Caco-2 (cell line): ENCODE results near the gene MYBBP1A. TPM values are rescaled to one million over a fixed set of nuclear protein-coding genes. Genes with fewer than 3 reads are reported as not detected.

Experiments
- BruUV-seq: library from RNA; stranded (reverse); fragments of 400-500 nt; replicated peaks from 2 replicates; lab custom pipeline; 2021; lab: Mats Ljungman, UMichigan
- CTCF ChIA-PET: fragments of 300-600 bp; sonication (Branson Sonifier 250); formaldehyde crosslinking; loops from one replicate; lab custom pipeline; 2022; ENCODE audit warnings: antibody characterized with exemption; lab: Charles Lee
- POLR2A ChIA-PET: fragments of 300-600 bp; sonication (Branson Sonifier 250); formaldehyde crosslinking; loops from one replicate; lab custom pipeline; 2022; ENCODE audit warnings: antibody characterized with exemption; lab: Charles Lee
- DNase-seq, 2 experiments: peaks; one replicate each; pipeline versions ENCODE4 v3.0.0 to v3.0.0-alpha.2; 2020 to 2022
- H3K27me3 ChIP-seq: replicated peaks from 2 replicates; pipeline ENCODE4 v1.6.0; 2011; ENCODE audit warnings: low read length; ENCODE audit not compliant: control insufficient read depth, insufficient read depth
- H3K36me3 ChIP-seq: 2 replicates; pipeline ENCODE4 v1.5.1; 2011; ENCODE audit warnings: low read length; ENCODE audit not compliant: control insufficient read depth, insufficient read depth
- H3K4me1 ChIP-seq: fragments of 250-450 bp; sonication (Bioruptor Pico); 2 replicates; pipeline ENCODE4 v1.5.1; 2020; ENCODE audit warnings: mild to moderate bottlenecking
- H3K4me3 ChIP-seq: 2 replicates; pipeline ENCODE4 v1.5.1; 2011; ENCODE audit warnings: low read depth, mild to moderate bottlenecking, control low read depth, low read length
- H3K9me3 ChIP-seq: fragments of 250-450 bp; sonication (Bioruptor Pico); 2 replicates; pipeline ENCODE4 v1.5.1; 2020; ENCODE audit warnings: mild to moderate bottlenecking, moderate library complexity
- H3K27ac Mint-ChIP-seq: one replicate; pipeline ENCODE4 v1.8.0; 2022; ENCODE audit warnings: mixed read lengths; ENCODE audit not compliant: unreplicated experiment
- H3K27me3 Mint-ChIP-seq: one replicate; pipeline ENCODE4 v1.8.0; 2022; ENCODE audit warnings: mixed read lengths; ENCODE audit not compliant: insufficient read depth, unreplicated experiment
- H3K36me3 Mint-ChIP-seq: one replicate; pipeline ENCODE4 v1.8.0; 2022; ENCODE audit warnings: mild to moderate bottlenecking, mixed read lengths; ENCODE audit not compliant: insufficient read depth, unreplicated experiment
- H3K4me1 Mint-ChIP-seq: one replicate; pipeline ENCODE4 v1.8.0; 2022; ENCODE audit warnings: low read depth, mixed read lengths; ENCODE audit not compliant: unreplicated experiment
- H3K4me3 Mint-ChIP-seq: one replicate; pipeline ENCODE4 v1.8.0; 2022; ENCODE audit warnings: mild to moderate bottlenecking, moderate library complexity, mixed read lengths; ENCODE audit not compliant: unreplicated experiment
- H3K9me3 Mint-ChIP-seq: one replicate; pipeline ENCODE4 v1.8.0; 2022; ENCODE audit warnings: mixed read lengths; ENCODE audit not compliant: unreplicated experiment
- intact Hi-C: fragments of 100-400 bp; cut with micrococcal nuclease; formaldehyde crosslinking; loops from one replicate; pipeline ENCODE4 v1.10.0; 2022; ENCODE audit not compliant: unreplicated experiment
- total RNA-seq: library from RNA; stranded (reverse); gene quantifications from 2 replicates; pipeline ENCODE4 v1.2.3, GENCODE V29; 2022
- TF ChIP-seq, protein P1 (sequence below), 2 experiments: fragments of 200-600 bp in 1 of 2; IDR thresholded peaks; 1 replicate in 1 of 2; 2 replicates in 1 of 2; pipeline versions ENCODE4 v1.5.1 to v1.8.0; 2011 to 2022; ENCODE audit warnings: antibody characterized with exemption in 1 of 2, control low read depth in 1 of 2, inconsistent platforms in 1 of 2, low read depth in 1 of 2, low read length in 1 of 2, mild to moderate bottlenecking in 1 of 2, moderate library complexity in 1 of 2; ENCODE audit not compliant: insufficient read depth in 1 of 2, severe bottlenecking in 1 of 2, unreplicated experiment in 1 of 2

The MYBBP1A gene
- total RNA-seq, 1 experiment from 2014 or later, result 44.5 TPM

DNA sequence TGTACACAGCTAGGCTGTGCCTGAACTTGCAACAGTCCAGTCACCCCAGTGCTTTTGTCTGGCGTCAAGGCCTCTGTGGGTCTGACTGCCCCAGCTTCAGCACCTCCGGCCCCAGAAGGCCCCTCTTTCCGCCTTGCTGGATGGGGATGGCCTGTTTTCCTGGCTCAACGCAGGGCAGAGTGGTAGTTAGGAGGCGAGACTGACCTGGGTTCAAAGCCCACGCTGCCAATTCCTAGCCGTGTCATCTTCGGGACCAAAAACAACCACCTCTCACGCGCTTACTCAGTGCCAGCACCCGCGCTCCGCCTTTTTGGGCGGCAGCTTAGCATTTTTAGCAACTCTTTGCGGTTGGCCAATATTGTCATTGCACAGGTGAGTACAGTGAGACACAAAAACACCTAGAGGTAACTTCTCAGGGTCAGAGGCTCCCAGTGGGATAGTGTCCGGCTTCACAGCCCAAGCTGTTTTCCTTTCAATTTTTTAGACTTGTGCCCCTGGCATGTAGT, 4.6 kb downstream of the MYBBP1A start:
- no TSS peak for BruUV-seq
- no peak overlapping the region for H3K27ac Mint-ChIP-seq
- CTCF ChIA-PET, result no interaction called here
- H3K4me1 Mint-ChIP-seq, result peaks cover under 1% of the 10 kb centered on the region
- TF ChIP-seq, protein P1, sequence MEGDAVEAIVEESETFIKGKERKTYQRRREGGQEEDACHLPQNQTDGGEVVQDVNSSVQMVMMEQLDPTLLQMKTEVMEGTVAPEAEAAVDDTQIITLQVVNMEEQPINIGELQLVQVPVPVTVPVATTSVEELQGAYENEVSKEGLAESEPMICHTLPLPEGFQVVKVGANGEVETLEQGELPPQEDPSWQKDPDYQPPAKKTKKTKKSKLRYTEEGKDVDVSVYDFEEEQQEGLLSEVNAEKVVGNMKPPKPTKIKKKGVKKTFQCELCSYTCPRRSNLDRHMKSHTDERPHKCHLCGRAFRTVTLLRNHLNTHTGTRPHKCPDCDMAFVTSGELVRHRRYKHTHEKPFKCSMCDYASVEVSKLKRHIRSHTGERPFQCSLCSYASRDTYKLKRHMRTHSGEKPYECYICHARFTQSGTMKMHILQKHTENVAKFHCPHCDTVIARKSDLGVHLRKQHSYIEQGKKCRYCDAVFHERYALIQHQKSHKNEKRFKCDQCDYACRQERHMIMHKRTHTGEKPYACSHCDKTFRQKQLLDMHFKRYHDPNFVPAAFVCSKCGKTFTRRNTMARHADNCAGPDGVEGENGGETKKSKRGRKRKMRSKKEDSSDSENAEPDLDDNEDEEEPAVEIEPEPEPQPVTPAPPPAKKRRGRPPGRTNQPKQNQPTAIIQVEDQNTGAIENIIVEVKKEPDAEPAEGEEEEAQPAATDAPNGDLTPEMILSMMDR (IDR thresholded peaks at IDR 0.05; ENCODE audit: insufficient read depth in 1 of 2, low read depth in 1 of 2, low read length in 1 of 2, severe bottlenecking in 1 of 2, unreplicated experiment in 1 of 2), result no peak
- H3K4me1 ChIP-seq, result no peaks in the 10 kb centered on the region
- H3K27me3 Mint-ChIP-seq, result no peaks in the 10 kb centered on the region
- no peak overlapping the region for H3K4me3 ChIP-seq
- POLR2A ChIA-PET, result interaction anchor here (0.6 kb wide), 1 partner anchor 571 kb away, joined by 4 read pairs; no protein-coding TSS in a partner anchor
- intact Hi-C loops, result no loop called here
- H3K27me3 ChIP-seq, result no peaks in the 10 kb centered on the region
- no peaks in the 10 kb centered on the region for H3K36me3 ChIP-seq
- no peaks in the 10 kb centered on the region for H3K9me3 Mint-ChIP-seq
- no peak overlapping the region for H3K4me3 Mint-ChIP-seq
- DNase-seq, result no peak
- H3K9me3 ChIP-seq, result no peaks in the 10 kb centered on the region
- H3K36me3 Mint-ChIP-seq, result peaks cover 29% of the 10 kb centered on the region

DNA sequence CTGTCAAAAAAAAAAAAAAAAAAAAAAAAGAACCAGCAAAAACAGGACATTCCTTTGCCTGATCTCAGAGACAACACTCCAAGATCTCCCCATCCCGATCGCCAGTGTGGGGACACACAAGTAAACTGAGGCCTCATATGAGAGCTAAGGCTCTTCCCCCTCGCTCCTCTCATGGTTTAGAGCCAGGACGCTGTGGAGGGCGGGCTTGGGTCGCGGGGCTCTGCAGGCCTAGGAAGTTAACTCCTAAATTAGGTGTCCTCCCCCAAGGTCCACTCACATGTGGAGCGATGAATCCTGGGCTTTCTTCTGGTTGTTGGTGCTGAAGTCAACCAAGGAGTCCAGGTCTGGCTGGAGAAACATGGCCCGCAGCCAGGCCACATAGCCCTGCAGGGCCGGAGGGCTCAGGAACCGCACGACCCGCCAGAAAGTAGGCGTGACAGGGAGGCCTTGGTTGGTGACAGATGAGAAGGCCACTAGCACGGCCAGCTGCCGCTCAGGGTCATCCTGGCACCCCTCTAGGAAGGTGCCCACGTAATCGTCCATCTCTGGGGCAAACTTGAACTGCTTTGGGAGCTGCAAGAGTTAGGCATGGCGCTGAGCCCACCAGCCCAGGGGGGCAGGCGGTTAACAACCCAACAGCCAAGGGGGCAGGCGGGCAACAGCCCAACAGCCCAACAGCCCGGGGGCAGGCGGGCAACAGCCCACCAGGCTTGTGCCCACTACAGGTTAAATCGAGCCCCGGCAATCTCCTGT, 5.2 kb downstream of the MYBBP1A start:
- DNase-seq, result no peak
- Mint-ChIP-seq H3K9me3 (no peaks in the 10 kb centered on the region), H3K4me1 (no peaks in the 10 kb centered on the region), H3K36me3 (peaks cover 32% of the 10 kb centered on the region), H3K27me3 (no peaks in the 10 kb centered on the region), H3K27ac (no peak overlapping the region), H3K4me3 (no peak overlapping the region)
- Histone ChIP-seq H3K27me3 (no peaks in the 10 kb centered on the region), H3K4me1 (no peaks in the 10 kb centered on the region), H3K4me3 (no peak overlapping the region), H3K36me3 (no peaks in the 10 kb centered on the region), H3K9me3 (no peaks in the 10 kb centered on the region)
- POLR2A ChIA-PET, result interaction anchor here (0.6 kb wide), 1 partner anchor 570 kb away, joined by 4 read pairs; no protein-coding TSS in a partner anchor
- TF ChIP-seq, protein P1 (IDR thresholded peaks at IDR 0.05; ENCODE audit: insufficient read depth in 1 of 2, low read depth in 1 of 2, low read length in 1 of 2, severe bottlenecking in 1 of 2, unreplicated experiment in 1 of 2), result no peak
- intact Hi-C loops, result no loop called here
- no TSS peak for BruUV-seq
- CTCF ChIA-PET, result no interaction called here

DNA sequence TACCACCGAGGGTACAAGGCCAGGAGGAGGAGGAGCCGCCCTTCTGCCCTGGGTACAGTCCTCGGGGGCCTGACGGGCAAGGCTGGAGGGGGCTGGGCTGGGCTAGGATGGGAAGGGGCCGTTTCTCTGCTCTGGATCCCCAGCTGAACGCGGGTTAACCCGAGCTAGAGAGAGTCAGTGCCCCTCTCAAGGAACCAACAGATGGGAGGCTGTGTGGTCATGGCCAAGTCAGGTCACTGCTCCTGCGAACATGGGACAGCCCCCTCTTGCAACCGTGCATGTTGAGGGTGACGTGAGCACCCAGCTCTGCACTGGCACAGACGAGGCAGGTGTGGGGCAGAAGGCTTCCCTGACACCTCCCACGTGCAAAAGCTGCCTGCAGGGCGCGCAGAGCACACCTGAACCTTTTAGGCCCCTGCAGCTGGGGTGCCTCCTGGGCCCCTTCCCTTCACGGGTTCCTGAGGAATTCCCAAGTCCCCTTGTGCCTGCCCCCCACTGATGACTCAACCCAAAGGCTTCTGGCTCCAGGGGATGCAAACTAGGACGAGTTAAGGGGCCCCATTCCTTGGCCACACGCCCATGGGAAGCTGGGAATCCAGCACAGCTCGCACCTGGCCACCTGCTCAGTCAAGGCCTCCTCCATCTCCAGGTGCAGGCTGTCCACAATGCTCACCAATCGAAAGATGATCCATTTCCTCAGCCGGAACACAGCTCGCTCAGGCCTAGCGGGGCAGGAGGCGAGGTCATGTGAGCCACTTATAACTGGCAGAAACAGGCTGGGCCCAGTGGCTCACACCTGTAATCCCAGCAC, 6.3 kb downstream of the MYBBP1A start:
- no peaks in the 10 kb centered on the region for H3K4me1 Mint-ChIP-seq
- H3K4me3 Mint-ChIP-seq, result no peak overlapping the region
- intact Hi-C loops, result no loop called here
- no peak for DNase-seq
- TF ChIP-seq, protein P1 (IDR thresholded peaks at IDR 0.05; ENCODE audit: insufficient read depth in 1 of 2, low read depth in 1 of 2, low read length in 1 of 2, severe bottlenecking in 1 of 2, unreplicated experiment in 1 of 2), result no peak
- BruUV-seq, result no TSS peak
- ChIA-PET CTCF (interaction anchor here (0.6 kb wide), 1 partner anchor 11 kb away, joined by 3 read pairs; no protein-coding TSS in a partner anchor), POLR2A (interaction anchor here (0.5 kb wide), 1 partner anchor 115 kb away, joined by 3 read pairs; no protein-coding TSS in a partner anchor)
- H3K9me3 Mint-ChIP-seq, result no peaks in the 10 kb centered on the region
- H3K4me1 ChIP-seq, result no peaks in the 10 kb centered on the region
- no peak overlapping the region for H3K27ac Mint-ChIP-seq
- H3K4me3 ChIP-seq, result no peak overlapping the region
- H3K9me3 ChIP-seq, result no peaks in the 10 kb centered on the region
- no peaks in the 10 kb centered on the region for H3K27me3 ChIP-seq
- peaks cover 27% of the 10 kb centered on the region for H3K36me3 Mint-ChIP-seq
- H3K27me3 Mint-ChIP-seq, result no peaks in the 10 kb centered on the region
- H3K36me3 ChIP-seq, result no peaks in the 10 kb centered on the region
